GM19351 (cell line): ENCODE data around the gene BRF1.
A peak's percentile ranks its signal among the peaks of the same experiment; 100 is the strongest.
"Not testable (repeated sequence)": the region's sequence is repeated elsewhere in the genome, so short reads cannot be mapped to it uniquely, and the experiment has no call there.

Source experiments
- ATAC-seq: cut with Tn5 transposase; IDR thresholded peaks from one replicate; pipeline ENCODE4 v1.9.1; 2021; ENCODE audit warnings: mild to moderate bottlenecking, moderate library complexity; ENCODE audit not compliant: unreplicated experiment

BRF1 gene, protein sequence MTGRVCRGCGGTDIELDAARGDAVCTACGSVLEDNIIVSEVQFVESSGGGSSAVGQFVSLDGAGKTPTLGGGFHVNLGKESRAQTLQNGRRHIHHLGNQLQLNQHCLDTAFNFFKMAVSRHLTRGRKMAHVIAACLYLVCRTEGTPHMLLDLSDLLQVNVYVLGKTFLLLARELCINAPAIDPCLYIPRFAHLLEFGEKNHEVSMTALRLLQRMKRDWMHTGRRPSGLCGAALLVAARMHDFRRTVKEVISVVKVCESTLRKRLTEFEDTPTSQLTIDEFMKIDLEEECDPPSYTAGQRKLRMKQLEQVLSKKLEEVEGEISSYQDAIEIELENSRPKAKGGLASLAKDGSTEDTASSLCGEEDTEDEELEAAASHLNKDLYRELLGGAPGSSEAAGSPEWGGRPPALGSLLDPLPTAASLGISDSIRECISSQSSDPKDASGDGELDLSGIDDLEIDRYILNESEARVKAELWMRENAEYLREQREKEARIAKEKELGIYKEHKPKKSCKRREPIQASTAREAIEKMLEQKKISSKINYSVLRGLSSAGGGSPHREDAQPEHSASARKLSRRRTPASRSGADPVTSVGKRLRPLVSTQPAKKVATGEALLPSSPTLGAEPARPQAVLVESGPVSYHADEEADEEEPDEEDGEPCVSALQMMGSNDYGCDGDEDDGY

DNA sequence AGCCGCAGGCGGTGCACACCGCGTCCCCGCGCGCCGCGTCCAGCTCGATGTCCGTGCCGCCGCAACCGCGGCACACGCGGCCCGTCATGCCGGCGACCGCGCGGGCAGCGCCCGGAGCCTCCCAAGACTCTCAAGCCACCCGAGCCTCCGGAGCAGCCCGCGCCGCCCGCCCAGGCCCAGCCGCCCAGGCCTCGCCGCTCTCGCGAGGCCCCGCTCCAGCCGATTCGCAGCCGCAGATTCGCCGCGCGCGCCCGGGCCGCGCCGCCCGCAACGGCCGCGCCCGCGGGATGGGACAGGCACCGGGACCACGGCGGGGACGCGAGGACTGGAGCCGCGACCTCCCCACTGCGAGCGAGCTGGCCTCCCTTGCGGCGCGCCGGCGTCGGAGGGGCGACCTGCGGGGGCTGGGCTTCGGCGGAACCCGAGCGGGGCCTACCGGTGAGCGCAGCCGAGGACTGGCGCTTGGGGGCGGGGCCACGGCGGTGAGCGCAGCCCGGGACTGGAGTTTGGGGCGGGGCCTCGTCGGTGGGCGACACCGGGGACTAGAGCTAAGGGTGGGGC lies at the start of gene BRF1:
Gene BRF1, minus strand, starts transcription at position 460 of the 561 bp plus-strand sequence. Its CDS starts 372 bp downstream, at position 88.
- ATAC-seq, result peak; percentile 72

DNA sequence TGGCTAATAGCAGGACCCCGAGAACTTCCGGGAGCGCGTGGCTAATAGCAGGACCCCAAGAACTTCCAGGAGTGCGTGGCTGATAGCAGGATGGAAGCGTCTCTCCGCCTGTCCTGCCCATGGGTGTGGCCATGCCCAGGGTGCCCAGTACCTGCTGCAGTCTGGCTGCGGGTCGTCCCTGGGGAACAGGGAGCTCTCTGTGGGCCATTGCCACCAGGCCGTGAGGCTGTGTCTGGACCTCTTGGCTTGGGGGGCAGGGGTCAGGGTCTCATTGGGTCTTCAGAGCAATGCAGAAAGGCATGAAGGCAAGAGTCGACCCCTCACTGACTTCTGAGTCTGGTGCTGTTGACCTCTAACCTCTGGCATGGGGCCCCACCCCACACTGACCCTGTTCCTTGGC lies 49.2 kb upstream of the BRF1 start:
- no peak for ATAC-seq

DNA sequence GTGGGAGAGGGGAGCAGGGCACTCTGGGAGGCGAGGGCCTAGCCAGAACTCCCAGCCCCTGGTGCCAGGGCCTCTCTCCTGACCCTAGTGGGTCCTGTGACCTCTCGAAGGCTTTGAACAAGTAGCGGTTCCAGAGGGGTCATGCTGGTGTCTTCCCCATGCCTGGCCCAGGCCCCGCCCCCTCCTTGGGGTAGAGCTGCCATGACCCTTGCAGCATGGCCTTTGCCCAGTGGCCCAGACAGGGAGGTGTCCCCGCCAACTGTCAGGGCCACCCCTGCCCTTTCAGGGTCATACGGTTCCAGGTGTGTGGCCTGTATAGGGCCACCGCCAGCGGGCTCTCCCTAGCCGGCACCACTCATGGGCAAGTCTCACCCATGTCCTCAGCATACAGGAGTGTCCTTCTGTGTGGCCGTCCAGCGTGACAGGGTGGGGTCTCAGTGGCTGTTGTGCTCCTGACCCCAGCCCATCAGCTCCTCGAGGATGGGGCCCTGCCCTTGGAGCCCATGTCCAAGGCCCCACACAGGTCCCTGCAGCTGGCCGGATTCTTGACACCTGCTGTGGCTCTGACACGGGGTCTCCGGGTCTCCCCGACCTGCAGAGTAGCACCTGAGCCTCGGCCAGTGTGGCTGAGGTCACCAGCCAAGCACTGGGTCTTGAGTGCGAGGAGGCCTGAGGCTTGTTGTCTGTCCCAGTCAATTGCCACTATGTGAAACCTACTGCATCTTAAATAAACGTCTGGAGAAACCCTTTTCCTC lies 48.3 kb upstream of the BRF1 start:
- no peak for ATAC-seq

DNA sequence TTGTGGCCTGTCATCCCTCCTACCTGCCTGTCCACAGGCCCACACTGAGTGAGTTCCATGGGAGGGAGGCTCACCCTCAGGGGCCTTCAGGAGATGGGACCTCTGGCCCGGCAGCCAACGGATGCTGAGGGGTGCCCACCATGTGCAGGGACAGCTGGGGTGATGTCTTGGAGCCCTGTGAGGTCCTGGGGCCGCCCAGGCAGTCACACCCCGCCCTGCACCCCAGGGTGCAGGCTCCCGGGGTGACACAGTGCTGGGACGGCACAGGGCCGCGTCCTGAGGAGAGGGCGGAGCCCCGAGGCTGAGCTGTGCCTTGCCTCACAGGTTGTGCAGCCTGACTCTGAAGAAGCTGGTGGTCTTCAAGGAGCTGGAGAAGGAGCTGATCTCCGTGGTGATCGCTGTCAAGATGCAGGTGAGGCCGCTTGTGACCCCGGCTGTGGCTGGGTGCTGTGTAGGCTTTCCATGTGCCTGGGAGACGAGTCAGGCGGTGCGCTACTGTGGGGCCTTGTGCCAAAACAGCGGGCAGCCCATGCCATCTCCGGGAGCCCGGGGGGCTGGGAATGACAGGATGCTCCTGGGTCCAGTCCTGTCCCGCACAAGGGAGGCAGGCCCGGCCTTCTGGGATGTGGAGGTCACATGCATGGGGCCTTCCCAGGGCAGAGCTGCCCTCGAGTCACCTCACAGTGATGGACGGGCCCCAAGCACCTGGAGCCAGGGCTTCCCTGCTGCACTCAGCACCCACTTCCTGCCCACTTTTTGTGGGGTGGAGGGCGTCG lies 47.6 kb upstream of the BRF1 start:
- no peak for ATAC-seq

DNA sequence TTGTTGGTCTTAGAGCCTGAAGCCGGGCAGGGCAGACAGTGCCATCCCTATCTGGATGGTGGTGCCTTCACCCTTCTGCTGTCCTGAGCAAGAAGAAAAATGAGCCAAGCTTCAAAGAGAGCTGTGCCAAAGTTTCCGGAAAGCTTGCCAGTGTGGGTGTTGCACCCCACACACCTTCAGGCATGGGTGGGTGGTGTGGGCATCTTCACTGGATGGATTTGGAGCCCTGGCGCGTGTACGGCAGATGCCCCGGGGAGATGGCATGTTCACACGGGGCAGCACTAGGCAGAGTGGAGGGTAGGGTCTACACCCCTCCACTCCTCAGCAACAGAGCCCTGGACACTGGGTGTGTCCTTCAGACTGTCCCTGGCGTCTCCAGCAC lies 46.8 kb upstream of the BRF1 start:
- no peak for ATAC-seq

DNA sequence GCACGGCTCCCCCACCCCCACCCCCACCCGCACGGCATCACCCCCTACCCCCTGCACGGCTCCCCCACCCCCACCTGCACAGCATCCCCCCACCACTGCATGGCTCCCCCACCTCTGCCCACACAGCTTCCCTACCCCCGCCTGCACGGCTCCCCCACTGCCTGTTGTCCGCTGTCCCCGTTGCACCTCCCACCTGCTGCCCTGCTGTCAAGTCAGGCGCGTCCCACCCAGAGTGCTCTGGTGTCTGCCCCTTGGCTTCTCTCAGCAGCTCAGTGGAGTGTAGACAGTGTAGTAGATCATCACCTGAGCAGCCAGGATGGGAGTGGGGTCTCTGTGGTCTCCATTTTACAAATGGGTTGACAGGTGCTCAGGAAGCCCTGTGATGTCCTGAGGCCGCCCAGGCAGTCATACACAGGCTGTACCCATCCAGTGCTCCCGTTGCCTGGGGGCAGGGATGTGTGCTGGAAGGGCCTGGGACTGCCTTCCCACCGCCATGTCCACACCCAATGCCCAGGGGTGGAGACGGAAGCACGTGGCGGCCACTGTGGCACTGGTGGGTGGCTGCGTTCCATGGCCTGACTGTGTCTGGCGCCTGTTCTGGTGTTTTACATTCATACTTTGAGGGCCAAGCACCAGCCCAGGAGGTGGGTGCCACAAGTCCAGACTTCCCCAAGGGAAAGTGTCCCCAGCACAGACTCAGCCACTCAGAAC lies 46.2 kb upstream of the BRF1 start:
- ATAC-seq, result no peak

DNA sequence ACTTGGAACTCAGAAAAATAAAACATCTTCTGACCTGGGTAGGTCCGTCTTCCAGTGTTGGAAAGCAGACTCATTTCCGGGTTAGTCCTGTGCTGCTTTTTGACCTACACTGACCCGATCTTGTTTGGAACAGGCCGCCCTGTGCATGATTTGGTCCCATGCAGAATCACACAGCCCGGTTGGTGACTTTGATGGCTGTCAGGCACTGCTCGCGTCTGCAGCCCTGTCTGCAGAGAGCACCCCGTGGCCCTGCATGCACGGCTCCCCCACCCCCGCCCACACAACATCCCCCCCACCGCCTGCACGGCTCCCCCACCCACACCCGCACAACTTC lies 45.4 kb upstream of the BRF1 start:
- no peak for ATAC-seq

DNA sequence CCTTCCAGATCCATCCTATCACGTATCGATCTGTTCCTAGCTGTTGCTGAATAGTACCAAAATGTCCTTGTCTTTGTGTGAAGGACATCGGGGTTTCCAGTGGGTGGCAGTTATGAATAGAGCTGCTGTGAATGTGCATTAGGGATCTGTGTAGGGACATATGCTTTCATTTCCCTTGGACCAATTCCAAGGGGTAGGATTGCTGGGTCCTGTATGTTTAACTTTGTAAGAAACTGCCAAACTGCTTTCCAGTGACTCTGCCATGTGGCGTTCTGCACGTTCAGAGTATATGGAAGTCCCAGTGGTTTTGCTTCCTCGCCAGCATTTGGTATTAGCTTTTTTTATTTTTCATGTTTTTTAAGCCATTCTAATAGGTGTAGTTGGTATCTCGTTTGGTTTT lies 42.4 kb upstream of the BRF1 start:
- no peak for ATAC-seq

DNA sequence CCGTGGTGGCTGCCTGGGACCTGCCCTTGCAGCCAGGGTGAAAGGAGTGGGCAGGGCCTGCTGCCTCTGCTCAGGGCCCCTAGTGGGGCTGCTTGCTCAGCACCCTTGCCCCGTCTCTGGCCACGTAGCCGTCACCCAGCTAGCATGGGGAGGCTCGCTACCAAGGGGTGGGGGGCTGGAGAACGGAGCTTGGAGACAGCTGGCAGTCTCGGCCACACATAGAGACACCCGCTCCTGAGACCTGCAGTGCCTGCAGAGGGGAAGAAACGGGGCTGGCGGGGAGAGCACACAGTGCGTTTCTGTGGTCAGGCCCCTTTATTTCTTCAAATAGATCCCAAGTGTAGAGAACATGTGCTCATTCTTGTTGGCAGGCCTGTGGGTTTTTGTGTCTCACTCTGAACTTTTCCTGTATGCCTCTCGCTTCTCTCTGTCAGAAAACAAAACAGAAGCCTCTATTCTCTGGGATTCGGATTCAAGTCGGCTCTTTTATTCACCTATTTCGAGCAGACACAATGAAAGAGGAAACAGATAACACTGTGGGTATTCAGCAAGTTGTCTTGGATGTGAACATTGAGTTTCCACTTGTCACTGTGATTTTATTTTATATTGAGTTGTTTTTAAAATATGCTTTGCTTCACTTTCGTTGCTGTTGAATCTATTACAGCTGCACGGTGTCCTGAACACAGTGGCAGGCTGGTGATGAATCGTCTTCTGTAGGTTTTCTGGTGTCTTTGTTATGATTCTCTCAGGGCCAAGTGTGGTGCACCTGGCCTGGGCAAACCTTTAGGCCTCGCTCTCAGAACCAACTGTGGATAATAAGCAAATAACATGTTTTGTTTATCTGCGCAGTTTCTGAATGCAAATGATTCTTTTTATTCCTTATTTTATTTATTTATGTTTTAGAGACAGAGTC lies 40.3 kb upstream of the BRF1 start:
- no peak for ATAC-seq

DNA sequence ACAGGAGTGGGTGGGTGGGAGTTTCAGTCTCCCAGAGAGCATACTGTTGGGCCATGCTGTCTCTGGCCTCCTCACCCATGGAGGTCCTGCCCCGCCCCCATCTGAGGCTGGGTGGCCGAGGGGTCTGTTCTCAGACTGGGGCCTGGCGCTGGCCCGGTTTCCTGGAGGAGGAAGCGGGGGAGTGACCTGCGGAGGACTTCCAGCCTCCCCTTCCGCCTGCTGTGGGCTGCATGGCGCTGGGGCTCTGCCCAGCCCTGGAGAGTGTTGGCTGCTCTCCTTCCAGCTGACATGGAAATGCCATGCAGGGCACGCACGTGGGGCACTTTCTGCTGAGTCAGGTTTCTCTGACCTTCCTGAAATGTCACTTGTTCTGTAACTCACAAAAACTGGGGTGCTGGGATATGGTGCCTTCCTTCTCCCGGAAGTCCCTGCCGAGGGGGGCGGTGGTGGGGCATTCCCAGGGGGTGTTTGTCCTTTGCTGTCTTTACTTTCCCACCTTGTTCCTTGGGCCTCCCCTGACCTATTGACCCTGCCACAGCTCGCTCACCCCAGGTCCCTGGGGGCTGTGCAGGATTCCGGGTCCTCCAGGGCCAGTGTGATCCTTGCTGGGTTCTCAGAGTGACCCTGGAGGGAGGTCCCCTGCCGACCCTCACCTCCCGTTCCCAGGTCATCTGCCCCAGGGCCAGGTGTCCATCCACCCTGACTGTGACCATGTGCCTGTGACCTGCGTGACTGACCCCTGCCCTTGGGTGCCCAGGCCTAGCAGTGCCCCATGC lies 37.4 kb upstream of the BRF1 start:
- no peak for ATAC-seq

DNA sequence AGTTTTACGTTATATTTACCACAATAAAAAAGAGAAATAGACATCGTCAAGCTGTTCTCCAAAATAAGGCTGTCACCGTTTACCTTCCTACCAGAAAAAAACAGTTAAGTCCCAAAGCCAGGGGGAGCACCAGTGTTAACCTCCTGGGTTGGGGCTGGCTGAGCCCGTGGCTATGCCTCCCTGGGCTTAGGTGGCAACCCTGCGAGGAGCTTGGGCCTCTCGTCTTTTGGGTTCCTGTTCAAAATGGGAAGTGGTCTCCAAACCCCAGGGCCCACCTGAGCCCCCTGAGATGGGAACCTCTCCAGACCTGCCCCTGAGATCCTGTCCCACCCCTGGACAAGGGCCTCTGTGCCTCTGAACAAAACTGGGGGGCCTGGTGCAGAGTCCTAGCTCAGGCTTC lies 36.6 kb upstream of the BRF1 start:
- no peak for ATAC-seq

DNA sequence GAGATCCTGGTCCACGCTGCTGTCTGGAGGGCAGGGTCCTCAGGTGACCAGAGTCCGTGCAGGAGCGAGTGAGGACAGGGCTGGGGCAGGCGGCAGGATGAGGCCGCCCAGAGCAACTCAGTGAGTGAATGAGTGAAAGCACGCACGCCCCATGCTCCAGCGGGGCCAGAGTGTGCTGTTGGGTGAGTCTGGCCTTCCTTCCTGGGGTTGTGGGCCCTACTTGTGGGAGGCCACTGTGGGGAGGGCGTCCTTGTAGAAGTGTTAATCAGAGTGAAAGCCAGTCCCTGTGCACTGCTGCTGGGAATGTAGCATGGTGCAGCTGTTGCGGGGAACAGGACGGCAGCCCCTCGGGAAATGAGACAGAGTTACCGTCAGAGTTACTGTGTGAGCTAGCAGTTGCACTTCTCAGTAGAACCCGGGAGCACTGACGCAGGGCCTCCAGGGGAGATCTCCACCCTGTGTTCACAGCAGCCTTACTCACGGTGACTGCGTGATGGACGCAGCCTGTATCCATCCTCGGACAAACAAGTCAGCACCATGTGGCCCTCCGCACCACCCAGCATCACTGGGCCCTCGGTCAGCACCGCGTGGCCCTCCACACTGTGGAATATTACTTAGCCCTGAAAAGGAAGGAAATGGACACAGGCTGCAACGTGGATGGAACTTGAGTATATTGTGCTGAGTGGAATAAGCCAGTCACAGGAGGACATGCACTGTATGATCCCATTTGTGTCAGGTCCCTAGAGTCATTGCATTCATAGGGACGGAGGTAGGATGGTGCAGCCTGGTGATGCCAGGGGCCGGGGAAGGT lies 35.9 kb upstream of the BRF1 start:
- ATAC-seq, result no peak

DNA sequence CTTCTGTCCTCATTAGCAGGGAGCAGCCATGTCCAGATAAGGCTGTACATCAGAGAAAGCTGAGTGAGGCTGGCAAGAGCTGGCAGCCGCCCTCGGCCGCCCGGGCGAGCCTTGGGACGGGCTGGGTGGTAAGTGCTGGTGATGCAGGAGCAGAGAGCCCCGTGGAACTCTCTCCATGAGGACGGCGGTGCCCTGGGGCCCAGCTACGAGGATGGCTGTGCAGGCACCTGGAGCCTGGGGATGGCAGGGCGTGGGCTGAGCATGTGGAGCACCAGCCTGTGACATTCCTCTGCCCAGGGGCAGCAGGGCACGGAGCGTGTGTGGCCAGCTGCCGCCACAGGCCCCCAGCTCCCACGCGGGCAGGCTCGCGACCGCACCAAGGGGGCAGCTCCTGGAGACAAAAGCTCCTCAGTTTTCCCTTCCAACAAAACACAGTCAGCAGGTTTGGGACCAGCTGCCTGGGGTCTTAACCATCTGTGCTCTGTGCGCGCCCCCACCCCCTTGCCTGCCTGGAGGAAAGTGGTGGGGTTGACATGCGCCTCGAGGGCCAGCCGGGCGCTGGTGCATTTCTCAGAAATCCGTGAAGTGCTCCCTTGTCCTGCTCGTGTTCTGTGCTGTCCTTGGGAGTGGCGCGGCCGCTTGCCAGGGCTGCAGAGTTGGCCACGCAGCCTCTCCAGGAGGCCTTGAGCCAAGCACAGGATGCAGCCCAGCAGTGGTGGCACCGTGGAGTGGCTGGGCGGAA lies 35.1 kb upstream of the BRF1 start:
- ATAC-seq, result no peak

DNA sequence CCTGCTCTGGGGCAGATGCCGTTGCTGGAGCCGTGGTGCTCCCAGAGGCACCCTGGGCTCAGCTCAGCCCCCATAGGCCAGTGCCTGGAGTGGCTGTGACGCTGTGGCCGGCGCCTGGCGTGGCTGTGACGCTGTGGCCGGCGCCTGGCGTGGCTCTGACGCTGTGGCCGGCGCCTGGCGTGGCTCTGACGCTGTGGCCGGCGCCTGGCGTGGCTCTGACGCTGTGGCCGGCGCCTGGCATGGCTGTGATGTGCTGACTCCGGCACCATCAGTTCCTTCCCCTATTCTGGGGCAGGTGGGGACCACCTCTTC lies 34.4 kb upstream of the BRF1 start:
- not testable (repeated sequence) for ATAC-seq

DNA sequence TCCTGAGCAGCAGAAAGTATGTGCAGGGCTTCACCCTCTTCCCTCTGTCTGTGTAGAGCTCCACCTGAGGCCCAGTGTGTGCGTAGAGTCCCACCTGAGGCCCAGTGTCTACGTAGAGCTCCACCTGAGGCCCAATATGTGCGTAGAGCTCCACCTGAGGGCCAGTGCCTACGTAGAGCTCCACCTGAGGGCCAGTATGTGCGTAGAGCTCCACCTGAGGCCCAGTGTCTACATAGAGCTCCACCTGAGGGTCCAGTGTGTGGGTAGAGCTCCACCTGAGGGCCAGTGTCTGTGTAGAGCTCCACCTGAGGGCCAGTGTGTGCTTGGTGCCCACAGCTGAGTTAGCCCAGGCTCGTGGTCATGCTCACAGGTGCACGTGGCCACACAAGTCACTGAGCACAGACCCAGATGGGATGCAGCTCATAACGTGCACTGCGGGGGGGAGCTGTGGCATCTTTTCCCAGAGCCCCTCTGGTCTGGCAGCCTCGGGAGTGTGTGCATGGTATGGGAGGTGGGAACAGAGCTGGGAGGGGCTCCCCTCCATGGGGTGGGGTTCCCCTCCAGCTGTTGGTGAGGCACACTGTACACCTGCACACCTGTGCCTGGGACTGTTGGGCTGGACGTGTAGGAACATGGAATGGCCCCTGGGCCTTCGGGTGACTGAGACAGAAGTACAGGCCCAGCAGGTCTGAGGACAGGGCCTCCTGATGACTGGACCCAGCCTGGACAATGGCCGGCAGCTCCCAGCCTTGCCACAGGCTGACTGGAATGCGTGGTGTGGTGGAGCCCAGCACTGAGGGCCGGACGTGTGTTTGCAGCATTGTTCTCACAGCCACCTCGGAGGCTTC lies 33.8 kb upstream of the BRF1 start:
- no peak for ATAC-seq
